HAP-1 (cell line): ENCODE measurements around the gene RASIP1.
"Not testable (repeated sequence)": the region's sequence is repeated elsewhere in the genome, so short reads cannot be mapped to it uniquely, and the experiment has no call there.

Experiments used
- DNase-seq, 2 experiments: peaks; one replicate each; pipeline ENCODE4 v3.0.0-alpha.2; 2016 to 2020; ENCODE audit warnings: low spot score in 2 of 2
- H3K27me3 ChIP-seq: fragments of 250-450 bp; sonication (Bioruptor Pico); 2 replicates; pipeline ENCODE4 v1.5.1; 2020; ENCODE audit warnings: low read depth, mild to moderate bottlenecking, moderate library complexity
- H3K36me3 ChIP-seq: fragments of 250-450 bp; sonication (Bioruptor Pico); replicated peaks from 2 replicates; pipeline ENCODE4 v1.5.1; 2020; ENCODE audit warnings: mild to moderate bottlenecking
- H3K4me1 ChIP-seq: fragments of 250-450 bp; sonication (Bioruptor Pico); 2 replicates; pipeline ENCODE4 v1.5.1; 2020; ENCODE audit warnings: mild to moderate bottlenecking
- H3K4me3 ChIP-seq: fragments of 250-450 bp; sonication (Bioruptor Pico); 2 replicates; pipeline ENCODE4 v1.5.1; 2020; ENCODE audit warnings: mild to moderate bottlenecking, moderate library complexity
- H3K9me3 ChIP-seq: fragments of 250-450 bp; sonication (Bioruptor Pico); 2 replicates; pipeline ENCODE4 v1.5.1; 2020; ENCODE audit warnings: mild to moderate bottlenecking, moderate library complexity
- in situ Hi-C: fragments of 300-500 bp; cut with MboI; formaldehyde crosslinking; loops from 3 replicates; pipeline ENCODE4 v1.14.3; 2020; ENCODE audit warnings: low sequenced_read_pairs, inconsistent platforms, mixed read lengths

The RASIP1 gene

GRCh38 chr19:48714759-48715675 lies 25.4 kb downstream of the RASIP1 start:
- Histone ChIP-seq H3K4me1 (peaks cover 18% of the 10 kb centered on the region), H3K9me3 (no peaks in the 10 kb centered on the region; the same call in 1 of the 2 replicates), H3K36me3 (no peaks in the 10 kb centered on the region; the same call in 1 of the 2 replicates), H3K27me3 (no peaks in the 10 kb centered on the region), H3K4me3 (peak overlapping the region; percentile 46)
- in situ Hi-C loops, result no loop called here
- DNase-seq, result no peak

GRCh38 chr19:48713864-48714755 lies 26.3 kb downstream of the RASIP1 start:
- Histone ChIP-seq H3K4me3 (peak overlapping the region; percentile 89), H3K27me3 (no peaks in the 10 kb centered on the region), H3K9me3 (no peaks in the 10 kb centered on the region; the same call in 1 of the 2 replicates), H3K4me1 (peaks cover 17% of the 10 kb centered on the region), H3K36me3 (no peaks in the 10 kb centered on the region; the same call in 1 of the 2 replicates)
- DNase-seq, result peak; percentile 100
- in situ Hi-C loops, result no loop called here

- in situ Hi-C loops, result no loop called here
- H3K9me3 ChIP-seq, result no peaks in the 10 kb centered on the region; the same call in 1 of the 2 replicates
- no peaks in the 10 kb centered on the region; the same call in 1 of the 2 replicates for H3K36me3 ChIP-seq
- H3K27me3 ChIP-seq, result no peaks in the 10 kb centered on the region
- peak; percentile 64 to 70 for DNase-seq
- H3K4me3 ChIP-seq, result peak overlapping the region; percentile 89
- H3K4me1 ChIP-seq, result peaks cover 17% of the 10 kb centered on the region
These were observed 27.2 kb downstream of the RASIP1 start for GRCh38 chr19:48713041-48713863.

GRCh38 chr19:48711106-48711662 lies 29.2 kb downstream of the RASIP1 start:
- Histone ChIP-seq H3K36me3 (no peaks in the 10 kb centered on the region; the same call in 1 of the 2 replicates), H3K9me3 (no peaks in the 10 kb centered on the region; the same call in 1 of the 2 replicates), H3K4me3 (no peak overlapping the region), H3K4me1 (peaks cover 17% of the 10 kb centered on the region), H3K27me3 (no peaks in the 10 kb centered on the region)
- DNase-seq, result no peak
- in situ Hi-C loops, result no loop called here

- H3K36me3 ChIP-seq, result no peaks in the 10 kb centered on the region
- no peak overlapping the region for H3K4me3 ChIP-seq
- in situ Hi-C loops, result no loop called here
- H3K27me3 ChIP-seq, result no peaks in the 10 kb centered on the region
- no peaks in the 10 kb centered on the region for H3K9me3 ChIP-seq
- peaks cover 7% of the 10 kb centered on the region; the same call in 1 of the 2 replicates for H3K4me1 ChIP-seq
- DNase-seq, result no peak
These were observed 31.9 kb downstream of the RASIP1 start for GRCh38 chr19:48708471-48708870.

- in situ Hi-C loops, result no loop called here
- no peaks in the 10 kb centered on the region for H3K4me1 ChIP-seq
- no peaks in the 10 kb centered on the region for H3K36me3 ChIP-seq
- no peak overlapping the region for H3K4me3 ChIP-seq
- DNase-seq, result no peak
- no peaks in the 10 kb centered on the region for H3K9me3 ChIP-seq
- no peaks in the 10 kb centered on the region for H3K27me3 ChIP-seq
These were observed 35.0 kb downstream of the RASIP1 start for GRCh38 chr19:48705431-48705830.

GRCh38 chr19:48703316-48703715 lies 37.1 kb downstream of the RASIP1 start:
- no peaks in the 10 kb centered on the region for H3K4me1 ChIP-seq
- no peak for DNase-seq
- H3K4me3 ChIP-seq, result no peak overlapping the region
- no peaks in the 10 kb centered on the region for H3K27me3 ChIP-seq
- no peaks in the 10 kb centered on the region for H3K36me3 ChIP-seq
- H3K9me3 ChIP-seq, result no peaks in the 10 kb centered on the region
- in situ Hi-C loops, result no loop called here

- in situ Hi-C loops, result no loop called here
- H3K4me3 ChIP-seq, result no peak overlapping the region
- H3K4me1 ChIP-seq, result no peaks in the 10 kb centered on the region
- H3K9me3 ChIP-seq, result no peaks in the 10 kb centered on the region
- DNase-seq, result no peak
- no peaks in the 10 kb centered on the region for H3K36me3 ChIP-seq
- no peaks in the 10 kb centered on the region for H3K27me3 ChIP-seq
These were observed 37.7 kb downstream of the RASIP1 start for GRCh38 chr19:48702701-48703100.

GRCh38 chr19:48698046-48698445 lies 42.4 kb downstream of the RASIP1 start:
- no peaks in the 10 kb centered on the region for H3K4me1 ChIP-seq
- DNase-seq, result no peak
- no peaks in the 10 kb centered on the region for H3K9me3 ChIP-seq
- no peaks in the 10 kb centered on the region for H3K36me3 ChIP-seq
- in situ Hi-C loops, result no loop called here
- H3K27me3 ChIP-seq, result no peaks in the 10 kb centered on the region
- no peak overlapping the region for H3K4me3 ChIP-seq

GRCh38 chr19:48696353-48697010 lies 43.9 kb downstream of the RASIP1 start:
- Histone ChIP-seq H3K36me3 (no peaks in the 10 kb centered on the region), H3K4me1 (no peaks in the 10 kb centered on the region), H3K4me3 (no peak overlapping the region), H3K9me3 (no peaks in the 10 kb centered on the region), H3K27me3 (no peaks in the 10 kb centered on the region)
- in situ Hi-C loops, result no loop called here
- DNase-seq, result no peak

GRCh38 chr19:48695743-48696352 lies 44.6 kb downstream of the RASIP1 start, which contains the start of gene FUT2:
TSS of gene FUT2 (plus strand) at chr19:48695971. CDS start at chr19:48702957, 6,986 bp downstream.
- in situ Hi-C loops, result no loop called here
- Histone ChIP-seq H3K4me3 (no peak within 1 kb of the TSS), H3K4me1 (no peaks in the 10 kb centered on the region), H3K9me3 (no peaks in the 10 kb centered on the region), H3K27me3 (no peaks in the 10 kb centered on the region), H3K36me3 (no peaks in the 10 kb centered on the region)
- DNase-seq, result no peak

GRCh38 chr19:48693629-48694028 lies 46.8 kb downstream of the RASIP1 start:
- H3K4me1 ChIP-seq, H3K9me3 ChIP-seq, H3K36me3 ChIP-seq, H3K4me3 ChIP-seq, DNase-seq, in situ Hi-C loops, H3K27me3 ChIP-seq: not testable (repeated sequence)
